Heart right ventricle (tissue), 16 donors: Measurements from ENCODE around the gene ITGB6. TPM values are rescaled to one million over a fixed set of nuclear protein-coding genes. Genes with fewer than 3 reads are reported as not detected.

ENCODE experiments used
- ATAC-seq, 8 donors: fragments of 200-7000 bp; cut with Tn5 transposase; one replicate each; pipeline ENCODE4 v1.9.1; 2020; ENCODE audit warnings: mild to moderate bottlenecking in 8 of 8, moderate library complexity in 8 of 8, moderate number of reproducible peaks in 1 of 8
- DNase-seq, 2 donors: peaks; one replicate each; pipeline ENCODE4 v3.0.0-alpha.2; 2020
- H3K27ac ChIP-seq, 10 donors: fragments of 200-600 bp; sonication (generic) in 2 of 10; one replicate each; pipeline versions ENCODE4 v1.5.0 to v1.8.0; 2020 to 2022; ENCODE audit warnings: mild to moderate bottlenecking in 3 of 10
- H3K27me3 ChIP-seq, 7 donors: fragments of 200-600 bp; one replicate each; pipeline ENCODE4 v1.8.0; 2021 to 2022; ENCODE audit warnings: mild to moderate bottlenecking in 2 of 7
- H3K36me3 ChIP-seq, 9 donors: fragments of 200-600 bp; sonication (generic) in 1 of 9; one replicate each; pipeline versions ENCODE4 v1.5.0 to v1.8.0; 2020 to 2022; ENCODE audit warnings: mild to moderate bottlenecking in 2 of 9
- H3K4me1 ChIP-seq, 9 donors: fragments of 200-600 bp; sonication (generic) in 1 of 9; one replicate each; pipeline versions ENCODE4 v1.5.0 to v1.8.0; 2020 to 2022; ENCODE audit warnings: mild to moderate bottlenecking in 4 of 9
- H3K4me3 ChIP-seq, 10 donors: fragments of 200-600 bp; sonication (generic) in 2 of 10; one replicate each; pipeline versions ENCODE4 v1.5.0 to v1.8.0; 2020 to 2022; ENCODE audit warnings: mild to moderate bottlenecking in 7 of 10, moderate library complexity in 2 of 10
- H3K9me3 ChIP-seq, 11 donors: fragments of 200-600 bp in 10 of 11; sonication (generic) in 2 of 11; one replicate each; pipeline versions ENCODE4 v1.5.0 to v1.8.0; 2013 to 2022; ENCODE audit warnings: mild to moderate bottlenecking in 2 of 11, control low read depth in 1 of 11, moderate library complexity in 1 of 11
- CTCF ChIP-seq, 9 donors: fragments of 200-600 bp; sonication (generic) in 2 of 9; IDR thresholded peaks; one replicate each; pipeline versions ENCODE4 v1.5.0 to v1.8.0; 2021 to 2022; ENCODE audit warnings: antibody characterized with exemption in 9 of 9, mild to moderate bottlenecking in 5 of 9, moderate library complexity in 1 of 9
- WGBS, 2 donors: extraction: QIAGEN DNeasy Blood & Tissue Kit; methylation state at CpG; one replicate each; pipeline ENCODE4 v1.1.7; 2013; ENCODE audit warnings: inconsistent platforms in 1 of 2; 5-methylcytosine and 5-hydroxymethylcytosine counted together
- intact Hi-C, 10 donors: fragments of 100-400 bp; cut with DNase I; formaldehyde crosslinking; loops; one replicate each; pipeline versions ENCODE4 v1.11.1 to v1.14.2; 2022
- polyA plus RNA-seq, 2 donors: library from polyadenylated mRNA; stranded (reverse); fragments of 200-250 nt; gene quantifications; one replicate each; pipeline ENCODE4 v1.2.3, GENCODE V29; 2013
- total RNA-seq, 10 donors: library from RNA; stranded (reverse); fragmentation: NEBNext Ultra II Directional in 3 of 10; extraction: Animal tissue kit (Norgen Biotek cat#: 25700) in 3 of 10; gene quantifications; one replicate each; pipeline versions ENCODE4 v1.2.1 to v1.2.4, GENCODE V29; 2021 to 2023
- donor health status: Arrhythmogenic right ventricular cardiomyopathy.
- donor health status: ischemic (EF 13 %, LVEDD 7.1; RV severe dilation, severe dysfunction).
- donor health status: healthy with polysubstance abuse.
- donor health status: DM: no; HTN: yes; CAD: no.
- donor health status: DM: no; HTN: no; CAD: no.
- donor health status: ischemic (EF 25% LVEDD 6.9; RV normal size, moderate dysfunction).
- donor health status: ischemic (EF 25% LVEDD 5.7; RV mildly dilated, moderate dysfunction).
- donor health status: healthy.
- donor health status: DM: yes; HTN: yes; CAD: no.
- donor health status: Ischemic cardiomyopathy.
- donor health status: ischemic (EF 35%, LVEDD 5.7; RV mildly dilated, moderate dysfunction).
- donor health status: nonischemic (EF 11% LVEDD 7.7; RV severe dilation, severe dysfunction).
- donor health status: DM: yes; HTN: yes; CAD: no.
- donor health status: PGD.
- donor health status: ischemic (EF 29% LVEDD 5.4; RV normal size, mild dysfunction).
- donor health status: nonischemic (EF 23%, LVEDD 6.1; RV moderate dilation, normal function).

ITGB6 gene
- total and polyA plus RNA-seq, 12 donors, result 0.09 to 3.5 (median 1.2) TPM

GRCh38 chr2:160145471-160145870 lies 54.6 kb downstream of the ITGB6 start:
- peaks cover 0 to 3% (median 0%) of the 10 kb centered on the region in 7 donors for H3K27me3 ChIP-seq
- DNase-seq (no peak), ATAC-seq (no peak)
- peaks cover 0 to 4% (median 0%) of the 10 kb centered on the region in 9 donors for H3K4me1 ChIP-seq
- no peak overlapping the region for H3K27ac ChIP-seq
- 81 to 84% methylated on average over 2 of the region's 2 CpGs for WGBS, 2 donors
- H3K4me3 ChIP-seq, result no peak overlapping the region
- no peak for TF ChIP-seq CTCF (IDR thresholded peaks at IDR 0.05)
- H3K9me3 ChIP-seq, result no peaks in the 10 kb centered on the region
- H3K36me3 ChIP-seq, result no peaks in the 10 kb centered on the region
- intact Hi-C loops, result loop anchor here in 1 of 10 donors (10.0 kb wide), 1 partner anchor 119 kb away; no protein-coding TSS in a partner anchor

DNA sequence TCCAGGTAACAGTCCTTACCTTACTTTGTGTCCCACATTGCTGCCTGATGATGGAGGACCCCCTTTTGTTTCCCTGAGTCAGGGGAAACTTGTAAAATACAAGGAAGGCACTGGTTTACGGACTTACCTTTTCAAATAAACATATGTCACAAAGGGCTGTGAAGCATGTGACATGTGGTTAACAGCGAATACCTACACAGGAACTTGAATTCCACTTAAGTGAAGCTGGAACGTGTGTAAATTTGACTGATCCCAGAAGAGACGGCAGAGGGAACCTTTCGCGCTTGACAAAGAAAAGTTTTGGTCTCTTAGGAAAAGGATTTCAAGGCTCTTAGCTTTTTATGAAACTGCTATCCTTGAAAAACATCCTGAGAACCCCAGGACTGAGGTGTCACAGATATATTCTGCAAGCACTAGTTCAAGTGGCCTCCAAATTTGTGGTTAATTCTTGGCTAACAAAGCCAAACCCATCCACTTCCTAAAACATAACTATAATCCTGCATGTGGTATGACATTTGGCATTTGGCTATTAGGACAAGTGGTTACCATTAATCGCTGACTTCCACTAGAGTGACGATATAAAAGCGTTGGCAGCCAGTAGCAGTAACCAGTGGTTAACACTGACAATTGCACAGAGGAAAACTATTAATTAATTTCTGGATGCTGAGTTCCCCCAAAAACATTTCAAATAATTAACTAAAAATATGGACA lies 55.6 kb downstream of the ITGB6 start:
- no peaks in the 10 kb centered on the region for H3K9me3 ChIP-seq
- H3K27ac ChIP-seq, result no peak overlapping the region
- DNase-seq, result no peak
- no peaks in the 10 kb centered on the region for H3K27me3 ChIP-seq
- 84 to 86% methylated on average over 9 of the region's 9 CpGs for WGBS, 2 donors
- no peak for ATAC-seq
- peaks cover 0 to 9% (median 0%) of the 10 kb centered on the region in 9 donors for H3K4me1 ChIP-seq
- intact Hi-C loops, result loop anchor here in 1 of 10 donors (10.0 kb wide), 1 partner anchor 120 kb away; no protein-coding TSS in a partner anchor
- no peak overlapping the region for H3K4me3 ChIP-seq
- TF ChIP-seq CTCF (IDR thresholded peaks at IDR 0.05), result no peak
- no peaks in the 10 kb centered on the region for H3K36me3 ChIP-seq

GRCh38 chr2:160142472-160142871 lies 57.6 kb downstream of the ITGB6 start:
- Histone ChIP-seq H3K27ac (no peak overlapping the region), H3K27me3 (no peaks in the 10 kb centered on the region), H3K36me3 (no peaks in the 10 kb centered on the region), H3K4me1 (peaks cover 0 to 10% (median 0%) of the 10 kb centered on the region in 9 donors), H3K4me3 (no peak overlapping the region), H3K9me3 (no peaks in the 10 kb centered on the region)
- no peak for DNase-seq
- intact Hi-C loops, result loop anchor here in 1 of 10 donors (10.0 kb wide), 1 partner anchor 122 kb away; no protein-coding TSS in a partner anchor
- 86 to 91% methylated on average over 6 of the region's 6 CpGs for WGBS, 2 donors
- ATAC-seq, result no peak
- TF ChIP-seq CTCF (IDR thresholded peaks at IDR 0.05), result no peak

- no peaks in the 10 kb centered on the region for H3K27me3 ChIP-seq
- H3K9me3 ChIP-seq, result no peaks in the 10 kb centered on the region
- no peak overlapping the region for H3K27ac ChIP-seq
- intact Hi-C loops, result loop anchor here in 1 of 10 donors (10.0 kb wide), 1 partner anchor 123 kb away; no protein-coding TSS in a partner anchor
- no peak for TF ChIP-seq CTCF (IDR thresholded peaks at IDR 0.05)
- ATAC-seq (peak in 1 of 8 donors; percentile 52), DNase-seq (no peak)
- H3K4me1 ChIP-seq, result peaks cover 0 to 10% (median 0%) of the 10 kb centered on the region in 9 donors
- no peak overlapping the region for H3K4me3 ChIP-seq
- WGBS, 2 donors, result 67 to 80% methylated on average over 3 of the region's 3 CpGs
- H3K36me3 ChIP-seq, result no peaks in the 10 kb centered on the region
Measured at GRCh38 chr2:160141912-160142311, 58.2 kb downstream of the ITGB6 start.
